Raji (cell line): ENCODE measurements around the gene UTP14A.

Source experiments
- POLR2A ChIP-seq: IDR thresholded peaks from 2 replicates; pipeline ENCODE4 v1.6.1; 2011; ENCODE audit warnings: low read depth, low read length, control low read depth; ENCODE audit not compliant: insufficient read depth

Gene UTP14A

DNA sequence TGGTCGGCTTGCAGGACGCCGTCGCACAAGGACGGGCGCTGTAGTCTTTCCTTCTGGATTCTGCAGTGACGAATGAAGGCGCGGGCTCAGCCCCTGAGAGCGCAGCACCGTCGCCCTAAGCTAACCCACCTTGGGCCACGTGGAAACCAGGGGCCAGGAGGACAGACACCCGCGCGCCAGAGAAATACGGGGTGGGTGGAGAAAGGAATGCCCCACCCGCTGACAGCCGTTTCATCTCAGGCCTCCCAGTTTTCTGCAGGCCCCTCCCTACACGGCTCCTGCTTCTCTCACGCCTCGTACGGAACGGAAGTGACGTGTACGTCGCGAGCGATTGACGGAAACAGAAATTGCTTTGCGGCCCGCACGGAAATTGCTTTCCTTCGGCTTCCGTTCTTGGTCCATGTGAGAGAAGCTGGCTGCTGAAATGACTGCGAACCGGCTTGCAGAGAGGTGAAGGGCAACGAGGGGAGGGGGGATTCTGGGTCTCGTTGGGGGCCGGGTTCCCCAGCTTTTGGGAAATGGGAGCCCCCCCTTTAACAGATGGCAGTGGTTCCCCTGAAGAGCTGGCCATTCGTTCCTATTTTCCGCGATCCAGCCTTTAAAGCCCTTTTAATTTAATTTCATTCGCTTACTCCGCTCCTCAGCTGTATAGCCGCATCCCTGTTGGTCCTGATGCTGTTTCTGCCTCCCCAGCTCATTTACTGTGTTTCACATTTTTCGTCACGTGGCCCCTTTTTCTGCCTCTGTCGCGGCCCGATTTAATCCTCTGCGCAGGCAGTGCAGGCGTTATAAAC lies at the start of gene UTP14A:
Gene UTP14A (plus strand): TSS at position 378 of the 794 bp plus-strand sequence. CDS start 47 bp downstream, at position 425.
- peak; percentile 75 for TF ChIP-seq POLR2A

DNA sequence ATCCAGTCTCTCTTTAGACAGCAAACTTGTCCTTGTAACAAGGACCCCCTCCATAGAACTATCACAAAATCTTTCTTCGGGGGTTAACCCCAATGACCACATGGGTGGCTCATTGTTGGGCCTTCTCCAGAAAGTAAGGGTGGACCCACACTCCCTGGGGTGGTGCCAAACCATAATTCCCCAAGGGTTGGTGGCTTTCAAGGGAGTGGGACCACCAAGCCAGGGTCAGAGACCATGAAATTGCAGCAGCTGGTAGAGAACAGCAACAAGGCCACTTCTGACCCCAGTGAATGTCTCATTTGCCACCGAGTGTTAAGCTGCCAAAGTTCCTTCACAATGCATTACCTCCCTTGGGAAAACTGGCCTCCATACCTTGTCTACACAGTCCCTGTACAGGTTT lies 33.4 kb upstream of the UTP14A start:
- no peak for TF ChIP-seq POLR2A

DNA sequence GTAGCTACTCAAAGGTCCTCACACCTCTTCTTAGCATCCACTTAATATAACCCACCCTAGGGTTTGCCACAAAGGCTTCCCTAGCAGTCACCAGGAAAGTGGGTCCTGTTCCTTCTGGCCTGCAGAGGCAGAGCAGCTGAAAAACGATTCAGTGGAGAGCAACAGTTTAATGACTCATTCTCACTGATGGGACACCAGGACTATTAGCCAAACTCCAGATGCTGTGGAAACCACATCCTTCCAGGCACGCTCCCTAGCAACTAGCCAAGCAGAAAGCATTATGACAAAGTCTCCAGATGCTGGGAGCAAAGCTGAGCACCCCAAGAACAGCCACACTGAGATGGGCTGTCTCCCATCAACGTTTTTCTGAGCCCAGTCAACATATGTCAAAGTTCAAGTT lies 30.3 kb upstream of the UTP14A start:
- no peak for TF ChIP-seq POLR2A

DNA sequence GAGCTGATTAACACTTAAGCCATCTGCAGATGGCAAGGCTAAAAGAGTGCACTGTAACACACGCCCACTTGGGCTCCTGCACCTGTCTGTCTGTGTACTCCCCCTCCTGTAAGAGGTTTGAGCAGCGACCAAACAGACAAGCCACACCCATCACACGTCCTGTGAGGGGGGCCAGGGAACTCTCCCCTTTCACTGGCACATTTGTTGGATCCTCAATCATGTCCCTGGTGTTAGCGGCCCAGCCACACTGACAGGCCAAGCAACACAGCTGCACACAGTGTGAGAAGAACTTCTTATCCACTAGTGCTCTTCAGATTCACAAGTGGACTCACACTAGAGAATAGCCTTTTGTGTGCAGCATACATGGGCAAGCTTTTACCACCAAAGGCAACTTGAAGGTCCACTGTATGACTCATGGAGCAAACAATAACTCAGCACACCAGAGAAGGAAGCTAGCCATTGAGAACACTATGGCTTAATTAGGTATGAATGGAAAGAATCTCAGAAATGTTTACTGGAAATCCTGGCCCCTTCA lies 29.1 kb upstream of the UTP14A start:
- no peak for TF ChIP-seq POLR2A

- TF ChIP-seq POLR2A: no peak
These were observed 28.6 kb upstream of the UTP14A start for GRCh38 chrX:129877401-129877800.

GRCh38 chrX:129900054-129900453 lies 5.9 kb upstream of the UTP14A start:
- TF ChIP-seq POLR2A: no peak

- no peak for TF ChIP-seq POLR2A
These were observed 2.7 kb downstream of the UTP14A start for GRCh38 chrX:129908636-129909035.

DNA sequence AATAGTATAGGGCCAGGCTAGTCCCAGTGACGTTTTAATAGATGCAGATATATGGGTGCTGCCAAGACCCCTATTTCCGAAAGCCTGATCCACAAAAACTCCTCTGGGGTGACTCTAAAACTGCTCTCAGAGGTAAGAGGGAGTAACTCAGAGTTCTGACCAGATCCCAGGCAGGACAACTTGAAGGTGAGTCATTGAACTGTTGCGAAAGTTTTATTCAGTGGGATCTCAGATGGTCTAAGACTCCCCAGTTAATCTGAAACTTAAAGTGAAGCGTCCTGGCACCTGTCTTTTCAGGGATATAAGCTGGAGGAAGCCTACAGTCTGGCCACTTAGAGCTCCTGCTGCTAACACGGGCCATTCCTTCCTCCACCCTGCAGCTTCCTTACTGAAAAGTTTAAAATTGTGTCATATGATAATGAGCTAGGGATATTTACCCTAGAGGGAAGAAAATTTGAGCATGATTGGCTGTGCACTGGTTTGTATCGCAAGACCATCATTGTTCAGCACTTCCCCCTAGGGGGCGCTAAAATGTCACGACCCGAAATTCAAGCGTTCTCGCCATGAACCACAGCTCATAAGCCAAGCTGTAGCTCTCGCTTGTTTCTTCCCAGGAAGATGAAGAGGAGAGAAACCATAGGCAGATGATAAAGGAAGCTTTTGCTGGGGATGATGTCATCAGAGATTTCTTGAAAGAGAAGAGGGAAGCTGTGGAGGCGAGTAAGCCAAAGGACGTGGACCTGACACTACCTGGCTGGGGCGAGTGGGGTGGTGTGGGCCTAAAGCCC lies 19.5 kb downstream of the UTP14A start:
- TF ChIP-seq POLR2A: no peak

- TF ChIP-seq POLR2A: no peak
These were observed 25.0 kb downstream of the UTP14A start for GRCh38 chrX:129930941-129931410.

GRCh38 chrX:129931411-129932015 lies 25.5 kb downstream of the UTP14A start:
- no peak; the same call in 1 of the 2 replicates for TF ChIP-seq POLR2A

GRCh38 chrX:129932016-129932820 lies 26.3 kb downstream of the UTP14A start:
- TF ChIP-seq POLR2A: no peak

DNA sequence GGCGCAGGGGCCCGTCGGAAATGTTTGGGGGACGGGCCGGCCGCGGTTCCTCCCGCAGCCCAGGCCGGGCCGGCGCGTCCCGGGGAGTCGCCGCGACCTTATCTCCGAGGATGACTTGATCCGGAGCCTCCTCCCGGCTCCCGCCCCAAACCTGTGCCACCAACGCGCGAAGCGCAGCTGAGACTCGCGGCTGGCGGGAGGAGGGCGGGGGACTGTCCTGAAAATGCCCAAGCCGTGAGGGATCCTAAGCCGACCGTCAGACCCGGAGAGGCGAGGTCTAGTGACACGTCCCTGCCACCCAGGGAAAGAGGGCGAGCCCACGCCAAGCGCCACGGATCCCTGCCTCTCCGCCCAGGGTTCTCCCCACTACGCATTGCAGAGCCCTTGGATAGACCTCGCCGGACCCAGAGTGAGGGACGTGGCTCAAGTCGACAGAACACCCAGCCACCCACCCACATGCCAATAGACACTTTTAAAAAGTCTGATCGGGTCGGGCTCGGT lies 26.9 kb downstream of the UTP14A start:
- no peak for TF ChIP-seq POLR2A

- no peak for TF ChIP-seq POLR2A
These were observed 27.7 kb downstream of the UTP14A start for GRCh38 chrX:129933700-129934099.

- no peak for TF ChIP-seq POLR2A
These were observed 28.5 kb downstream of the UTP14A start for GRCh38 chrX:129934461-129934860.
